Measurements from ENCODE around the gene CSF3R.

- TF ChIP-seq CTCF (IDR thresholded peaks at IDR 0.05; ENCODE audit: low read depth, low read length, poor library complexity, severe bottlenecking): no peak
- TF ChIP-seq EZH2phosphoT487 (IDR thresholded peaks at IDR 0.05; ENCODE audit: borderline replicate concordance, low read length): no peak
Observed at GRCh38 chr1:36458910-36459309, 23.8 kb downstream of the CSF3R start.
